MM.1S (cell line): ENCODE data around the gene PLEK.

Experiments
- CTCF ChIP-seq: fragments of 300-600 bp; sonication (generic); IDR thresholded peaks from 2 replicates; pipeline ENCODE4 v1.5.1; 2016; ENCODE audit warnings: antibody characterized with exemption, low read length, mixed read lengths
- EZH2 ChIP-seq: fragments of 300-600 bp; sonication (generic); optimal IDR thresholded peaks from 2 replicates; pipeline ENCODE3; 2017; ENCODE audit warnings: low read depth, mild to moderate bottlenecking, antibody characterized with exemption, low read length, mixed read lengths
- EZH2phosphoT487 ChIP-seq: fragments of 300-600 bp; sonication (generic); IDR thresholded peaks from 2 replicates; pipeline ENCODE4 v1.6.1; 2018; ENCODE audit warnings: antibody characterized with exemption, low read length

- TF ChIP-seq CTCF (no peak), EZH2 (no peak), EZH2phosphoT487 (no peak)
Measured at GRCh38 chr2:68333009-68333408, 32.1 kb upstream of the PLEK start.
